T-helper 2 cell treated with Interferon-gamma antibody and Interleukin-4, amounts not matched to agents 5 μg/mL and 100 μg/mL, for 36 hours (primary cell): Measurements from ENCODE around the gene PPARD.

Experiments
- DNase-seq: peaks from one replicate; pipeline ENCODE4 v3.0.0; 2021; ENCODE audit warnings: low spot score
- H3K27ac Mint-ChIP-seq: one replicate; pipeline ENCODE4 v1.8.0; 2021; ENCODE audit warnings: mild to moderate bottlenecking, mixed read lengths
- H3K27me3 Mint-ChIP-seq: one replicate; pipeline ENCODE4 v1.8.0; 2021; ENCODE audit warnings: low read depth, mixed read lengths
- H3K36me3 Mint-ChIP-seq: one replicate; pipeline ENCODE4 v1.8.0; 2021; ENCODE audit warnings: low read depth, mixed read lengths
- H3K4me1 Mint-ChIP-seq: one replicate; pipeline ENCODE4 v1.8.0; 2021; ENCODE audit warnings: low read depth, mixed read lengths
- H3K4me3 Mint-ChIP-seq: one replicate; pipeline ENCODE4 v1.8.0; 2022; ENCODE audit warnings: mild to moderate bottlenecking, moderate library complexity, mixed read lengths
- H3K9me3 Mint-ChIP-seq: one replicate; pipeline ENCODE4 v1.8.0; 2021; ENCODE audit warnings: mixed read lengths

PPARD gene

GRCh38 chr6:35391240-35391968 lies 49.0 kb downstream of the PPARD start:
- Mint-ChIP-seq H3K36me3 (peaks cover 2% of the 10 kb centered on the region), H3K27me3 (no peaks in the 10 kb centered on the region), H3K4me1 (peaks cover 37% of the 10 kb centered on the region), H3K27ac (peak overlapping the region; percentile 46), H3K4me3 (no peak overlapping the region), H3K9me3 (no peaks in the 10 kb centered on the region)
- no peak for DNase-seq

GRCh38 chr6:35392111-35392702 lies 49.8 kb downstream of the PPARD start:
- no peak for DNase-seq
- Mint-ChIP-seq H3K27ac (no peak overlapping the region), H3K4me1 (peaks cover 36% of the 10 kb centered on the region), H3K4me3 (no peak overlapping the region), H3K27me3 (no peaks in the 10 kb centered on the region), H3K36me3 (peaks cover 2% of the 10 kb centered on the region), H3K9me3 (no peaks in the 10 kb centered on the region)

GRCh38 chr6:35392773-35393672 lies 50.7 kb downstream of the PPARD start:
- Mint-ChIP-seq H3K27me3 (no peaks in the 10 kb centered on the region), H3K4me1 (peaks cover 34% of the 10 kb centered on the region), H3K36me3 (peaks cover 2% of the 10 kb centered on the region), H3K27ac (peak overlapping the region; percentile 95), H3K4me3 (no peak overlapping the region), H3K9me3 (no peaks in the 10 kb centered on the region)
- DNase-seq: no peak

- peaks cover 29% of the 10 kb centered on the region for H3K4me1 Mint-ChIP-seq
- peaks cover 2% of the 10 kb centered on the region for H3K36me3 Mint-ChIP-seq
- H3K27ac Mint-ChIP-seq: no peak overlapping the region
- H3K4me3 Mint-ChIP-seq: no peak overlapping the region
- no peaks in the 10 kb centered on the region for H3K27me3 Mint-ChIP-seq
- H3K9me3 Mint-ChIP-seq: no peaks in the 10 kb centered on the region
- no peak for DNase-seq
These were observed 54.6 kb downstream of the PPARD start for GRCh38 chr6:35396991-35397390.

- Mint-ChIP-seq H3K9me3 (no peaks in the 10 kb centered on the region), H3K27ac (no peak overlapping the region), H3K4me1 (peaks cover 26% of the 10 kb centered on the region), H3K4me3 (no peak overlapping the region), H3K27me3 (no peaks in the 10 kb centered on the region), H3K36me3 (peaks cover 2% of the 10 kb centered on the region)
- no peak for DNase-seq
These were observed 55.6 kb downstream of the PPARD start for GRCh38 chr6:35397806-35398418.

GRCh38 chr6:35398526-35398925 lies 56.2 kb downstream of the PPARD start:
- no peak for DNase-seq
- H3K27ac Mint-ChIP-seq: no peak overlapping the region
- H3K36me3 Mint-ChIP-seq: peaks cover 2% of the 10 kb centered on the region
- no peaks in the 10 kb centered on the region for H3K27me3 Mint-ChIP-seq
- peaks cover 20% of the 10 kb centered on the region for H3K4me1 Mint-ChIP-seq
- no peak overlapping the region for H3K4me3 Mint-ChIP-seq
- H3K9me3 Mint-ChIP-seq: no peaks in the 10 kb centered on the region

- no peaks in the 10 kb centered on the region for H3K36me3 Mint-ChIP-seq
These were observed 57.8 kb downstream of the PPARD start for GRCh38 chr6:35400111-35400510.

GRCh38 chr6:35400901-35401311 lies 58.5 kb downstream of the PPARD start:
- H3K27ac Mint-ChIP-seq: no peak overlapping the region
- no peak for DNase-seq
- peaks cover 10% of the 10 kb centered on the region for H3K4me1 Mint-ChIP-seq
- H3K4me3 Mint-ChIP-seq: no peak overlapping the region
- no peaks in the 10 kb centered on the region for H3K36me3 Mint-ChIP-seq
- no peaks in the 10 kb centered on the region for H3K9me3 Mint-ChIP-seq
- H3K27me3 Mint-ChIP-seq: no peaks in the 10 kb centered on the region

More at GRCh38 chr6:35400111-35400510, 57.8 kb downstream of the PPARD start:
- peaks cover 8% of the 10 kb centered on the region for H3K4me1 Mint-ChIP-seq
- DNase-seq: no peak
- H3K4me3 Mint-ChIP-seq: no peak overlapping the region
- no peaks in the 10 kb centered on the region for H3K9me3 Mint-ChIP-seq
- H3K27ac Mint-ChIP-seq: no peak overlapping the region
- H3K27me3 Mint-ChIP-seq: no peaks in the 10 kb centered on the region

GRCh38 chr6:35401514-35401913 lies 59.2 kb downstream of the PPARD start:
- H3K4me3 Mint-ChIP-seq: no peak overlapping the region
- DNase-seq: no peak
- H3K9me3 Mint-ChIP-seq: no peaks in the 10 kb centered on the region
- H3K4me1 Mint-ChIP-seq: peaks cover 10% of the 10 kb centered on the region
- no peaks in the 10 kb centered on the region for H3K36me3 Mint-ChIP-seq
- no peaks in the 10 kb centered on the region for H3K27me3 Mint-ChIP-seq
- no peak overlapping the region for H3K27ac Mint-ChIP-seq

- Mint-ChIP-seq H3K9me3 (no peaks in the 10 kb centered on the region), H3K4me1 (peaks cover 10% of the 10 kb centered on the region), H3K27ac (no peak overlapping the region), H3K4me3 (no peak overlapping the region), H3K36me3 (no peaks in the 10 kb centered on the region), H3K27me3 (no peaks in the 10 kb centered on the region)
- no peak for DNase-seq
These were observed 59.9 kb downstream of the PPARD start for GRCh38 chr6:35402136-35402855.

GRCh38 chr6:35402856-35403191 lies 60.5 kb downstream of the PPARD start:
- Mint-ChIP-seq H3K4me3 (no peak overlapping the region), H3K4me1 (peaks cover 10% of the 10 kb centered on the region), H3K9me3 (no peaks in the 10 kb centered on the region), H3K36me3 (no peaks in the 10 kb centered on the region), H3K27ac (no peak overlapping the region), H3K27me3 (no peaks in the 10 kb centered on the region)
- no peak for DNase-seq

GRCh38 chr6:35403544-35404442 lies 61.4 kb downstream of the PPARD start:
- peaks cover 10% of the 10 kb centered on the region for H3K4me1 Mint-ChIP-seq
- DNase-seq: no peak
- H3K36me3 Mint-ChIP-seq: no peaks in the 10 kb centered on the region
- no peak overlapping the region for H3K4me3 Mint-ChIP-seq
- H3K27ac Mint-ChIP-seq: no peak overlapping the region
- H3K9me3 Mint-ChIP-seq: no peaks in the 10 kb centered on the region
- H3K27me3 Mint-ChIP-seq: no peaks in the 10 kb centered on the region
